Measurements from ENCODE around the gene ASPG.
"Not testable (repeated sequence)": the region's sequence is repeated elsewhere in the genome, so short reads cannot be mapped to it uniquely, and the experiment has no call there.

ASPG gene

DNA sequence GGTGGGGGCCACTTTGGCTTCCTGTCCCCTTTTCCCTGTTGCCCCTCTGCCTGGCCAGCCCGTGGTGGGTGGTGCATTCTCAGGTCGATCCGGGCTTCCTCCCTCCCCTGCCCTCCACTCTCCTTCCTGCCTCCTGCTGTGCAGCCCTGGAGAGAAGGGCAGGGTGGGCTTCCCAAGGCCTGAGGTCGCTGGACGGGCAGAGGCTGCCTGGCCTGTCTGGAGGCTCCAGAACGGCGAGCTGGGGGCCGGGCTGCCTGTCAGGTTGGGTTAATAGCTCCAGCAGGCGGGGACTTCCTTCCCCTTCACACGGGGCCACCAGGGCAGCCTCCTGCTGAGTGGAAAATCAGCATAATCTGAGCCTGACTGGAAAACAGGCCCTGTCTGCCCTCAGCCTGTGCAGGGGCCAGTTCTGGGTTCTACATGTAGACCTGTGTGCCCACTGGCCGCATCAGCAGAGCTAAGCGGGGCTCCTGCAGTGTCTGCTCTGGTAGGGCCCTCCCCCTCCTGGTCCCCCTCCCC, 64.2 kb downstream of the ASPG start:
- no peak for FAIRE-seq

DNA sequence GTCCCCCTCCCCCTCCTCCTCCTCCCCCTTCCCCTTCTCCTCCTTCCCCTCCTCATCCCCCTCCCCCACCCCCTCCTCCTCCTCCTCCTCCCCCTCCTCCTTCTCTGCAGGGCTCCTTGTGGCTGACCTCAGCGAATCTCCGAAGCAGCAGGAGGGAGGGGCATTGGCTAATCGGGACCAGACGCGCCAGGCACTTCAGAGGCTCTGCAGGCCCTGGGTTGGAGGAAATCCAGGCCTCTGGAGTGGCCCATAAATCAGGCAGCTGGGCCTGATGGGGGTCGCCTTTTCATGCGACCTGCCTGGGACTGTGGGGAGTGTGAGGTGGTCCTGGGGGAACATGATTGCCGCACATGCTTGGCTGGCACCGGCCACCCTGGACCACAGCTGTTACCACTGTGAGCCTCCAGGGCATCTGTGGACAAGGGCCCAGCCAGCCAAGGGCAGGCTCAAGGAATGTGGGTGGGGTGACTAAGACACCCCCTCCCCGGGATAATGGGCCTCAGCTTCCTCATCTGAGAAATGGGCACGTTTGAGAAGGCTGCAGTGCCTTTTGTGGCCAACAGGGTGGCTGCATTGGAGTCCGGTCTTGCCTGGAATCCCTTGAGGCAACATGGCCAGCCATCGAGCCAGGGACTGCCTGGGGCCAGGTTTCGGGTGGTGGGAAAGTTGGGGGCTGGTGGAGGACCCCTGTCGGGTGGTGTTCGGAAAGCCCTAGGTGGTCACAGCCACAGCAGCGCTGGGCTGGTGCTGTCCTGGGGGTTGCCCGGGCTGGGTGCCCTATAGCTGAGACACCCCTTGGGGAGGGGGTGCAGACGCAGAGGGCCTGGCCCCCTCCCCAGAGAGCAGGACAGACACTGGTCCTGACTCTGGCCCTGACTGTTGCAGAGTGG, 64.9 kb downstream of the ASPG start:
- FAIRE-seq, result no peak

DNA sequence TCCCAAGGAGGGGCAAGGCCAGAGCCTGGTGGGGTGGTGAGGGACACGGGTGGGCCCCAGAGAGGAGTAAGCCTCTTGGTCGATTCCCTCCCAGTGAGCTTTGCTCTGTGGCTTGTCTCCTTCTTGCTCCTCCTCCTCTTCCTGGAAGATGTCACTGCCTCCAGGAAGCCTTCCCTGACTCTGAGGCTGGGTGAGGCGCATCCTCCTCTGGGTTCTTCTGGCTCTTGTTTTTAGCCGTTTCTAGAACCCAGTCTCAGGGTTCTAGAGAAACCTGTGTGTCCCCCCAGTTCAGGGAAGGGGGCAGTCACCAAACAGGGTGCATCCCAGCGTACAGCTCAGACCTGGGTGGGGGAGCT, 65.5 kb downstream of the ASPG start:
- no peak for FAIRE-seq

DNA sequence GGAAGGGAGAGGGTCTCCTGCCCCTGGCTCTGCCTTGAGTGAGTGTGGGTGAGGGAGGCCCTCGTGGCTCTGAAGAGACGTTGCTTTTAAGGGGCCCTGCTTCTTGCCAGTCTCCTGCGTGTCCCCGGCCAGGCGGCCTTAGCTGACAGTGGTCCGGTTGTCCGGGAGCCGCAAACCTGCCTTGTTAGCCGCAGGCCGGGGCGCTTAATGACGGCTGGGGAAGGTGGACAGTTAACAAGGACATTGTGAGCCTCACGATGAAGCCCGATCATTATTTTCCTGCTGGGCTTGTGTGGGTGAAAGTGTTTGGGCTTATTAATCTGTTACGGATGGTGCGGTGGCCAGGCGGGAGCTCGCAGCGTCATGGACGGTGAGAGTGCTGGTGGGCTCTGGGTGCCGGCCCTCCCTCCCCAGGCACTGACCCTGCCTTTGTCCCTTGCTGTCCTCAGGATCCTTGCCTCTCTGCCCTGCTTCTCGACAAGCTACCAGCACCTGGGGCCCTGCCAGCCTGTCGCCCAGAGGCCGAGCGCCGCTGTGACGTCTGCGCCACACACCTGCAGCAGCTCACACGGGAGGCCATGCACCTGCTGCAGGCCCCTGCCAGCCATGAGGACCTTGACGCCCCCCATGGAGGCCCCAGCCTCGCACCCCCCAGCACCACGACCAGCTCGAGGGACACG, 66.2 kb downstream of the ASPG start:
- no peak for FAIRE-seq

DNA sequence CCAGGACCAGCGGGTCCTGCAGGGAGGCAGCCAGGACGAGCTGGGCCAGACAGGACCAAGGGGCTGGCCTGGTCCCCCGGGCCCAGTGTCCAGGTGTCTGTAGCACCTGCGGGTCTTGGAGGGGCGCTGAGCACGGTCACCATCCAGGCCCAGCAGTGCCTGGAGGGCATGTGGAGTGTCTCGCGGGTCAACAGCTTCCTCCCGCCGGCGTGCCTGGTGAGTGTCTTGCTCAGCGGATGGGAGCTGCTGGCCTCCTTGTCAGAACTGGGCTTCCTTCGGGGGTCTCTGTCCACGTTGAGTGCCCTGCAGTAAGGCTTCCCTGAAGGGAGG, 66.7 kb downstream of the ASPG start:
- no peak for FAIRE-seq

DNA sequence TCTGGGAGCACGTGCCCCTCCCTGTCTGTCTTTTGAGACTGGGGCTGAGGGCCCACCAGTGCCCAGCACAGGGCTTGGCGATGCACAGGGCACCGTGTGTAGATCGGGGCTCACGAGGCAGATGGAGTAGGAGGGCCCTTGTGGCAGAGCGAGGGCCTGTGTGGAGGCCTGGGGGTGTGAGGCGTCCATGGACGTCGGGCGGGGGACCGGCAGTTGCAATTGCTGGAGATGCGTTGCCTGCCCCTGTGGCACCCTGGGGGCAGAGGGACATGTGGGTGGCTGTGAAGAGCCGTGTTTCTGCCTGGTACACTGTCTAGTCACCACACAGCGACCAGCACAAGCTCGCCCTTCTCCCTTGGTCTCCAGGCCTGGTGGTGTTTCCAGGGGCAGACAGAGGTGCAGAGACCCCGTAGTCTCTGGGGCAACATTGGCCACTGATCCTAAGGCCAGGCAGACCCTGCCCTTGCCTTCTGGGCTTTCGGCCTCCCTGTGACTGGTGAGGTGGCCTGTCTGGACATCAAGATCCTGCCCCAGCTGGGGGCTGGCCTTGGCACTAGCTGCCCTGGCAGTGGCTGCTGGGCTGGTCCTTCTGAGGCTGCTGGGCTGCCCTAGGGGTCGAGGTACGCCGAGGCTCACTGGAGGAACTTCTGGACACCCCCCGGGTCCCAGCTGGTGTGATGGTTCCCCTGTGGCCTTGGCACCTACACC, 67.3 kb downstream of the ASPG start:
- FAIRE-seq, result no peak

DNA sequence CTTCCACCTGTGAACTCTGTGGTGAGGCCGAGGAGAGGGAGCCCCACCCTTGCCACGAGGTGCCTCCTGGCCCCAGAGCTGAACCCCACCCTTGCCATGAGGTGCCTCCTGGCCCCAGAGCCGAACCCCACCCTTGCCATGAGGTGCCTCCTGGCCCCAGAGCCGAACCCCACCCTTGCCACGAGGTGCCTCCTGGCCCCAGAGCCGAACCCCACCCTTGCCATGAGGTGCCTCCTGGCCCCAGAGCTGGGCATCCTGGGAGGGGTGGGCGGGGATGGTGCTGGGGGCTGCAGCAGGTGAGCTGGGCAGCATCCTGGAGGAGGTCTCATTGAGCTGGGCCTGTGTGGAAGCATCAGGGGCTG, 67.9 kb downstream of the ASPG start:
- not testable (repeated sequence) for FAIRE-seq

DNA sequence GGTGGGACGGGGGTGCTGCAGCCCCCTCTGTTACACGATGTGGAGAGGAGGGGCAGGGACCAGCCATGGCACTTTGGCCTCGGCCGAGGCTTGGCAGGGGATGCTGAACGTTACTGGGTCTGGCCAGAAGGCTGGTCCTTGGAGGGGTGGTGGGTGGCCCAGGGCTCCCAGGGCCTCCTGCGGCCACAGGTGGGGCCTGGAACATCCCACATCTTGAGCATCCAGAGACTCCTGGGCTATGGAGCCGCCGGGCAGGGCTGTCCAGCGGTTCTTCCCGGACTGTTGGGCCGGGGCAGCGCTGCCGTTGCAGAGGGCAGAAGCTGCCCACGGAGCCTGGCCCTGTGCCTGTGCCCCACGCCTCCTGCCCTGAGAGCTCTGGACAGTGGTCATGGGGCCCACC, 68.7 kb downstream of the ASPG start:
- FAIRE-seq, result no peak

DNA sequence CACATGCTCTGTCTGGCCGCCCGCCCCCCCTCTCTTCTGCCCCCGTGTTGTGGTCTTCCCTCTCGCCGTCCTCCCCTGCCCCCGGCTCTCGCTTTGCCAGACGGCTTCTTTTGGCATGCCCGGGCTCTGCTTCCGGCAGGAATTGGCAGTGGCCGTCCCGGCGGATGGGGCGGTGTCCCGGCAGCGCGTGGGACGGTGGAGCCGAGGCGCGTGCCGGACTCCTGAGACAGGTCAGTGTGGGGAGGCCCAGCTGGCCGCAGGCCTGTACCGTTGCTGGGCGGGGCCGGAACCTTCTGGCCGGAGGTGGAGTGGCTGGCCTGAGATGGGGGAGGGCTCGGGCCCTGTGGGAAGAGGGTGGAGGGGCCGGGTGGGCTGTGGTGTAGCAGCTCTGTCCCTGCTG, 70.0 kb downstream of the ASPG start:
- no peak for FAIRE-seq

DNA sequence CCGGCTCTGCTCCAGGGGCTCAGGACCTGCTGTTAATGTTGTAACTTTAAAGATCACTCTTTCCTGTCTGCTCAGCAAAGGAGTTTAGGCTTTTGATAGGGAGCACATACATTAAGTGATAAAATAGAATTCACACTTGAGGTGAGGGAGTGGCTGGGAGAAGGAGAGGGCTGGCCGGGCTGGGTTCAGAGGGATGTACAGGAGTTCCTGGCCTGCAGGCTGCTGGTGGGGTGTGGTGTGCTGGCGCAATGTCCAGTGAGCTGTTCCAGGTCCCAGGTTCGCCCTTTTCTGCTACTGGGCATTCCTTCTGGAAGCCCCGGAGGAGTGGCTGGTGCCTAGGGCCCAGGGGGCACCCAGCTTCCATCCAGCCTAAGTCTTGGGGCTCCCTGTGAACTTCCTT, 70.6 kb downstream of the ASPG start:
- FAIRE-seq, result no peak

DNA sequence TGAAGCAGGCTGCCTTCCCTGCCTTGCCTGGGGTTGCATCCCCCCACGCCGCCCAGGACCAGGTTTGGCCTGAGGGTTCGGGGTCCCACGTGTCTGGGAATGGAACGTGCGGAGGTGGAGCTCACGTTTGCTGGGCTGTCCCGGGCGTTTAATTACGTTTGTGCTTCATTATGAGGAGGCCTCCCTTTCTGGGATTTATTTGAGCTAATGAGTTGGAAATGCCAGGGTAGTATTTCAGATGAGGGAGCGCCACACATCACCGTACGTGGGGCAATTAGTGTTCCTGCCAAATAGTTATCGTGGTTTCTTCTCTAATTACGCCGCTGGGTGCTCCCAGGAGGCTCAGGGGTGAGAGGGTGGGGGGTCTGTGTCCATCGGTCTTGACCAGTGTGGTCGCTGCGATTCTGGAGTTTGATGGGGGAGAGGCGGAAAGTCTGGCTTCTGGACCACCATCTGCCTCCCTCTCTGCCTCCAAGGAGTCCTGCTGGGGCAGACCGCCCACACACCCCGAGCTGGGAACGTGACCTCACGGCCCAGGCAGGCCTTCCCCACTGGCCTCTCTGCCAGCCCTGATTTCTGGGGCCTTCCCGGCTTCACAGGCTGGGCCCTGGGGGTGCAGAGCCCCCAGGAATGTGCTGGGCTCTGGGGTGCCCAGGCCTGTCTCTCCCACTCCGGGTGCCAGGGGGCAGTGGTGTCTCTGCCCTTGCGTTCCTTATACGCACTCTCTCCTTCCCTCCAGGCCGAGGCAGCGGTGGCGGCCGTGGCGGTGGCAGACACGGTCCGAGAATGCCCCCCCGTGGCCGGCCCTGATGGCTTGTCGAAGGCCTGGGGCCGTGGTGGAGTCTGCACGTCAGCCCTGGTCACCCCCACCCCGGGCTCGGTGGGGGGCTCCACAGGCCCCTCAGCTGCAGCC, 71.8 kb downstream of the ASPG start:
- FAIRE-seq, result no peak

DNA sequence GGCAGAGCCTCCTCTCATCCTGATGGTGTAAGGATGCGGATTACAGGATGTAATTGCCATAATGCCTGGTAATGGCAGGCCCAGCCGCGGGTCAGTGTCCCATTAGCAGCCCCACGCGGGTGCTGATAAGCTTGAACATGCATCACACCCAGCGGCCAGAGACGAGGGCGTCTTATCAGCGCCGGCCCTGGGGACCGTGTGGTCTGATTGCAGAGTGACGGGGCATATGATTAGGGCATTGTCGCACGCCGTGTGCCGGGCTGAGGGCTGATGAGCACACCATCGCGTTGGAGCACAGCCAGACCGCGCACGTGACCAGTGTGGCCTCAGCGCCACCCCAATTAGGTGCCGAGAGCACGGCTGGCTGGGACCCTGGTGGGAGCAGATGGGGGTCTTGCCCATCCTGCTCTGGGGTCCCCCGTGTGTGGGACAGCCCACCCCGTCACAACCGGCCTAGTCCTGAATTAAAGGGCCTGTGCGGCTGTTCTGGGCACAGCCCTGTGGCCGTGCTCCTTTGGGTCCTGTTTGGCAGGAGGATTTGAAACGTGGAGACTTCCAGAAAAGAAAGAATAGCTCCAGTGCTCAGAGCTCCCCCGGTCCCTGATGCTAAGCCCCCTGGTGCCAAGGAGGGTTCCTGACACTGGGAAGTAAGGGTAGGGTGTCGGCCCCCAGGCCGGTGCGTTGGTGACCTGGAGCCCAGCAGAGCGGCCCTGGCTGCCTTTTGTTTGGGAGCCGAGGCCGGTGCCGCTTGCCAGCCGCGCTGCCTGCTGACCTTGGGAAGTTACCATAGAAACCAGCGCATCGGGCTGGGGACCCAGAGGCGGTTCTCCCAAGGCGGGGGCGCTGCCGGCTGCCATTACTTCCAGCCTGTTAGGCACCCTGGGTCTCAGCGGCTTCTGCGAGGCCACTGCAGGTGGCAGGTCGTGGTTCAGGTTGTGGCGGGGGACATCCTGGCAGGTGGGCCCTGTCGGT, 73.6 kb downstream of the ASPG start:
- no peak for FAIRE-seq

DNA sequence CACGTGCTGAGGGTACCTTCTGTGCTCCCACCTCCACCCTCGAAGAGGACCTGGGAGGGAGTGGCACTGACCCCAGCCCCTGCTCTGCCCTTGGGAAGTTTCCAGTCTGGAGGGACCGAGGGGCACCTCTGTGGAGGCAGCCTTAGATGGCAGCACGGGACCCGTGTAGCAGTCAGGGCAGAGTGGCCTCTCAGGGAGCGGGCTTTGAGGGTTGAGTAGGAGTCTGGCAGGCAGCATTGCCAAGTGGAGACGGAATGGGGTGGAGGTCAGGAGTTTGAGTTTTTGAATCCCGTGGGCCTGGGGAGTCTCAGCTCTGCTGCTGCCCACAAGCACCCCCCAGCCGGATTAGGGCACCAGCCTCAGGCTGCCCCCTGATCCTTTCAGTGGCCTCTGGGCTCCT, 74.5 kb downstream of the ASPG start:
- no peak for FAIRE-seq

DNA sequence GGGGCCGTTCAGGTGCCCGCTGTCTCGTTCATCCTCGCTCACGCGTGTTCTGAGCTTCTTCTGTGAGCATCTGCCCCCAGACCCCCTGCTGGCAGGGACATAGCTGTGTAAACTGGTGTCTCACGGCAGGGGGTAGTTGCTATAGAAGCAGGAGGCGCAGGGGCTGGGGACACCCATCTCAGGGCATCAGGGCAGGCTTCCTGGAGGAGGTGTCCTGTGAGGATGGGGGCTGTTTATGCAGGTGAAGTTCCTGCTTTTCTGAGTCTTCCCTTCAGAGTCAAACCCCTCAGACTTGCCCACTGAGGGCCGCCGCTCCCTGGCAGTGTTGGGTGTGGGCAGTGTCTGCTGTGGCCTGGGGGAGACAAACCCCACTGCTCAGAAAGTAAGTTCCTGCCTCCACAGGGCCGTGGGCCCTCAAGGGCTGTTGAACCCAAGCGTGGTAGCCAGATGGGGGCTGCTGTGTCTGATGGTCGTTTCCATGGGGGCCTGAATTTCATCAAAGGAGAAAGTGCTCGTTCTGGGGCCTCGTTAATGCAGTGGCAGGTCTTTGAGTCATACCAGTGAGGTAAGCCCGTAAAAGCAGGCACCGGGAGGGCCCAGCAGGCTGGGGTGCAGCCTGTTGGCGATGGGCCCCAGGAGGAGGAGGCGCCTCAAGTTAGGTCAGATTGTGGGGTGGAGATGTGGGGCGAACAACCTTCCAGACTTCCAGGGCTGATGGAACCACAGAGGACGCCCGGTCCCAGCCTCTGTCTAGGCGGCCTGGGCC, 76.3 kb downstream of the ASPG start:
- FAIRE-seq, result no peak

DNA sequence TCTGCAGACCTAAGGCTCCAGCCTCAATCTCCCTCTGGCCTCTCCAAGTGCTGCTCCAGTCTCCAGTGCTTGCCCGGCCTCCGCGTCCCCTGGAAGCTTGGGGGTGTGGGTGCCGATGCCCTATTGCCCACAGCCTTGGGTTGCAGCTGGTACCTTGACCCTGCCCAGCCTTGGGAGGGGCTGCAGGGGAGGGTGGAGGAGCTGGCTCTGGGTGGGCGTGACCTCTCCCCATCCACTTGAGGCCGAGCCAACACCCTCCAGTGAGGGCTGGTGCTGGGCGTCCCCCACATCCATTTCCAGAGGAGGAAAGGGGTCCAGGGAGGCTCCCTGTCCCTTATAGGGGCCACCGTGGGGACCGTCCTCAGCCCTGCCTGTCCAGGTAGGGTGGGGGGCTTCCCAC, 77.0 kb downstream of the ASPG start:
- FAIRE-seq, result no peak

DNA sequence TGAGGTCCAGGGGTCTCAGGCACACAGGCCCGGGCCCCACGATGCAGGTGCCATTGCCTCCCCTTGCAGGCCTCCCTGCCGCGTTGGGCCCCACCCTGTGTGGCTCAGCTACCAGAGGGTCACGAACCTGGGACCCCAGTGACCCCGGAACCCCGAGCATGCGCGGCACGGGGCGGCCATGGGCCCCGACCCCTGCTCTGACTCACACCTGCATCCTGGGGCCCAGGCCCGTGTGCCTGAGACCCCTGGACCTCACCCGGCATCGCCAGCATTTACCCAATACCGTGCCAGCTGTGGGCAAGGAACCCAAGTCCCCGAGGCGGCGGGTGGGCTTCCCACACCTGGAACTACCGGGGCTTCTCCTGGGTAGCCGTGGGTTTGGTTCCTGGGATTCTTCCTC, 78.0 kb downstream of the ASPG start:
- no peak for FAIRE-seq

DNA sequence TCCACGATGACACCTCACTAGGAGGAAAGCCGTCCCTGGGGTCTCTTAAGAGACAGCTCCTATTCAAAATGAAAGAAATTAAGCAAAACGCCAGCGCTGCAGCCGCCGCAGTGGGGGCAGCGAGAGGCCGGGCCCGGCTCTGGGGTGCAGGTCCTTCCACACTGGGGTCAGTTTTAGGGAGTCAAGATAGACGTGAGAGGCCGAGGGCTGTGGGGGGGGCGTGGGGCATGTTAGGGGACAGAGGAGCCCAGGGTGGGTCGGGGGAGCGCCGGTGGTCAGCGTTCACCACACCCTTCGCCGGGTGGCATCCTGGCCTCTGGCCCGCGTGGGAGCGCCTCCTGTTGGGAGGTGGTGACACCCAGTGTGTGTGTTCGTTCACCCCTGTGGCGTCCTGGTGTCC, 78.5 kb downstream of the ASPG start:
- FAIRE-seq, result no peak

DNA sequence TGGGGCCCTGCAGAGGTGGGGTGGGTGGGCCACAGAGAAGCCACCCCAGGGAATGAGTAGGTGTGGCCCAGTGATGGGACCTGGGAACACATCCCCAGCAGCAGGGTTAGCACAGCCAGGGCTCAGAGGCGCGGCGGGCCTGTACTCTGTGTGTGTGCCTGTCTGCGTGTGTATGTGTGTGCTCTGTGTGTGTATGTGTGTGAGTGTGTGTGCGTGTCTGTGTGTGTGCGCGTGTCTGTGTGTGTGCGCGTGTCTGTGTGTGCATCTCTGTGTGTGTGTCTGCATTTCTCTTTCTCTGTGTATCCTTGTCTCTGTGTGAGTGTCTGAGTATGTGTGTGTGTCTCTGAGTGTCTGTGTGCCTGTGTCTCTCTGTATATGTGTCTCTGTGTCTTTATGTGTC, 79.0 kb downstream of the ASPG start:
- FAIRE-seq, result no peak
